ENCODE measurements around the gene ACOXL. TPM values are rescaled to one million over a fixed set of nuclear protein-coding genes. Genes with fewer than 3 reads are reported as not detected.

Gene ACOXL
- total and polyA plus RNA-seq, 10 of the 15 experiments (the other 5 are each of a cell fraction or from before 2014, with no cell fraction given): 0.05 to 1.3 (median 0.71) TPM

DNA sequence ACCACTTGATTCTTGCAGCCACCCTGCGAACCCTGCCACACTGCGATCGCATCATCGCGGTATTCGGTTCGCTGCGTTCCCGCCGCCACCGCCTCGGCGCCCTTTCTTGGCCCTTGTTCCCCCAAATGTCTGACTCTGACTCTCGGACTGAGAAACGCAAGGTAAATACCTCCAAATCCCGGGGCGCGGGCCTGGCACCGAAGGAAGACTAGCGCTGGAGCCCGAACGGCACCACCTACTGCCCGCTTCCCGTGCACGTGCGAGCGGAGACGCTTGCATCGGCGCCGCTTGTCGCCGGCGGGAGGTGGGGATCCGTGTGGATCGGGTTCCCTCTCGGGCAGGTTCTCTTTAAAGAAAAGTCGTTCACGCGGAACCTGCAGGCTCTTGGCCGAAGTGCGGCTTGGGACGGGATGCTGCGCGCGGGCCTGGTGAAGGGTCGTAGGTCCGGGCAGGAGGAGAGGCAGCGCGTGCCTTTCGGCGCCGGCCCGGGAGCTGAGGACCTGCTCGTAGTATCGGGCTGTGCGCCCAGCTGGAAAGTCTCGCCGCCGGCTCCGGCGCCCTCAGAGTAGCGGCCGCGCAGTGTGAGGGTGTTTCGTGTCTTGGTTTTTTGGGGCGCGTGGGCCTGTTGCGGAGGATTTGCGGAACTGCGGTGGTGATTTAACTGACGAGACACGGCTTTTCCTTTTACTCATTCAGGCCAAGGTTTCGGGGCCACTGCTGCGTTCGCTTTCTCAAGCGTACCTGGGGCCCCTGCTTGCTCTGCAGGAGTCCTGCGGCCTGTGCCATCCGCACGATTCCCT is 388.9 kb downstream of the ACOXL start (continued):
- TF ChIP-seq LARP7 (IDR thresholded peaks at IDR 0.05) (0 out of 2 replicates have a peak, but pooled peaks have one; percentile 60), STAT1 (conservative IDR thresholded peaks at IDR 0.05) (no peak), ZNF384 (IDR thresholded peaks at IDR 0.05; ENCODE audit: borderline replicate concordance, low read depth, low read length) (no peak), YBX1 (IDR thresholded peaks at IDR 0.05) (no peak), RB1 (IDR thresholded peaks at IDR 0.05; ENCODE audit: borderline replicate concordance) (peak; percentile 17; the same call in 1 of the 2 replicates), GATAD2B (conservative IDR thresholded peaks at IDR 0.05; ENCODE audit: low read depth) (no peak), MXI1 (IDR thresholded peaks at IDR 0.05; ENCODE audit: low read depth, low read length) (no peak), TBL1XR1 (IDR thresholded peaks at IDR 0.05; ENCODE audit: low read depth, low read length) (no peak)
- TF ChIP-seq, protein P1, sequence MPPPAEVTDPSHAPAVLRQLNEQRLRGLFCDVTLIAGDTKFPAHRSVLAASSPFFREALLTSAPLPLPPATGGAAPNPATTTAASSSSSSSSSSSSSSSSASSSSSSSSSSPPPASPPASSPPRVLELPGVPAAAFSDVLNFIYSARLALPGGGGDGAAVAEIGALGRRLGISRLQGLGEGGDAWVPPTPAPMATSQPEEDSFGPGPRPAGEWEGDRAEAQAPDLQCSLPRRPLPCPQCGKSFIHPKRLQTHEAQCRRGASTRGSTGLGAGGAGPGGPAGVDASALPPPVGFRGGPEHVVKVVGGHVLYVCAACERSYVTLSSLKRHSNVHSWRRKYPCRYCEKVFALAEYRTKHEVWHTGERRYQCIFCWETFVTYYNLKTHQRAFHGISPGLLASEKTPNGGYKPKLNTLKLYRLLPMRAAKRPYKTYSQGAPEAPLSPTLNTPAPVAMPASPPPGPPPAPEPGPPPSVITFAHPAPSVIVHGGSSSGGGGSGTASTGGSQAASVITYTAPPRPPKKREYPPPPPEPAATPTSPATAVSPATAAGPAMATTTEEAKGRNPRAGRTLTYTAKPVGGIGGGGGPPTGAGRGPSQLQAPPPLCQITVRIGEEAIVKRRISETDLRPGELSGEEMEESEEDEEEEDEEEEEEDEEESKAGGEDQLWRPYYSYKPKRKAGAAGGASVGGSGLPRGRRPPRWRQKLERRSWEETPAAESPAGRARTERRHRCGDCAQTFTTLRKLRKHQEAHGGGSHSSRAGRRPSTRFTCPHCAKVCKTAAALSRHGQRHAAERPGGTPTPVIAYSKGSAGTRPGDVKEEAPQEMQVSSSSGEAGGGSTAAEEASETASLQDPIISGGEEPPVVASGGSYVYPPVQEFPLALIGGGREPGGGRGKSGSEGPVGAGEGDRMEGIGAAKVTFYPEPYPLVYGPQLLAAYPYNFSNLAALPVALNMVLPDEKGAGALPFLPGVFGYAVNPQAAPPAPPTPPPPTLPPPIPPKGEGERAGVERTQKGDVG (CRISPR knock-in tag; IDR thresholded peaks at IDR 0.05): no peak
- TF ChIP-seq, protein P2, sequence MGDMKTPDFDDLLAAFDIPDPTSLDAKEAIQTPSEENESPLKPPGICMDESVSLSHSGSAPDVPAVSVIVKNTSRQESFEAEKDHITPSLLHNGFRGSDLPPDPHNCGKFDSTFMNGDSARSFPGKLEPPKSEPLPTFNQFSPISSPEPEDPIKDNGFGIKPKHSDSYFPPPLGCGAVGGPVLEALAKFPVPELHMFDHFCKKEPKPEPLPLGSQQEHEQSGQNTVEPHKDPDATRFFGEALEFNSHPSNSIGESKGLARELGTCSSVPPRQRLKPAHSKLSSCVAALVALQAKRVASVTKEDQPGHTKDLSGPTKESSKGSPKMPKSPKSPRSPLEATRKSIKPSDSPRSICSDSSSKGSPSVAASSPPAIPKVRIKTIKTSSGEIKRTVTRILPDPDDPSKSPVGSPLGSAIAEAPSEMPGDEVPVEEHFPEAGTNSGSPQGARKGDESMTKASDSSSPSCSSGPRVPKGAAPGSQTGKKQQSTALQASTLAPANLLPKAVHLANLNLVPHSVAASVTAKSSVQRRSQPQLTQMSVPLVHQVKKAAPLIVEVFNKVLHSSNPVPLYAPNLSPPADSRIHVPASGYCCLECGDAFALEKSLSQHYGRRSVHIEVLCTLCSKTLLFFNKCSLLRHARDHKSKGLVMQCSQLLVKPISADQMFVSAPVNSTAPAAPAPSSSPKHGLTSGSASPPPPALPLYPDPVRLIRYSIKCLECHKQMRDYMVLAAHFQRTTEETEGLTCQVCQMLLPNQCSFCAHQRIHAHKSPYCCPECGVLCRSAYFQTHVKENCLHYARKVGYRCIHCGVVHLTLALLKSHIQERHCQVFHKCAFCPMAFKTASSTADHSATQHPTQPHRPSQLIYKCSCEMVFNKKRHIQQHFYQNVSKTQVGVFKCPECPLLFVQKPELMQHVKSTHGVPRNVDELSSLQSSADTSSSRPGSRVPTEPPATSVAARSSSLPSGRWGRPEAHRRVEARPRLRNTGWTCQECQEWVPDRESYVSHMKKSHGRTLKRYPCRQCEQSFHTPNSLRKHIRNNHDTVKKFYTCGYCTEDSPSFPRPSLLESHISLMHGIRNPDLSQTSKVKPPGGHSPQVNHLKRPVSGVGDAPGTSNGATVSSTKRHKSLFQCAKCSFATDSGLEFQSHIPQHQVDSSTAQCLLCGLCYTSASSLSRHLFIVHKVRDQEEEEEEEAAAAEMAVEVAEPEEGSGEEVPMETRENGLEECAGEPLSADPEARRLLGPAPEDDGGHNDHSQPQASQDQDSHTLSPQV (IDR thresholded peaks at IDR 0.05): no peak
- TF ChIP-seq, protein P3, sequence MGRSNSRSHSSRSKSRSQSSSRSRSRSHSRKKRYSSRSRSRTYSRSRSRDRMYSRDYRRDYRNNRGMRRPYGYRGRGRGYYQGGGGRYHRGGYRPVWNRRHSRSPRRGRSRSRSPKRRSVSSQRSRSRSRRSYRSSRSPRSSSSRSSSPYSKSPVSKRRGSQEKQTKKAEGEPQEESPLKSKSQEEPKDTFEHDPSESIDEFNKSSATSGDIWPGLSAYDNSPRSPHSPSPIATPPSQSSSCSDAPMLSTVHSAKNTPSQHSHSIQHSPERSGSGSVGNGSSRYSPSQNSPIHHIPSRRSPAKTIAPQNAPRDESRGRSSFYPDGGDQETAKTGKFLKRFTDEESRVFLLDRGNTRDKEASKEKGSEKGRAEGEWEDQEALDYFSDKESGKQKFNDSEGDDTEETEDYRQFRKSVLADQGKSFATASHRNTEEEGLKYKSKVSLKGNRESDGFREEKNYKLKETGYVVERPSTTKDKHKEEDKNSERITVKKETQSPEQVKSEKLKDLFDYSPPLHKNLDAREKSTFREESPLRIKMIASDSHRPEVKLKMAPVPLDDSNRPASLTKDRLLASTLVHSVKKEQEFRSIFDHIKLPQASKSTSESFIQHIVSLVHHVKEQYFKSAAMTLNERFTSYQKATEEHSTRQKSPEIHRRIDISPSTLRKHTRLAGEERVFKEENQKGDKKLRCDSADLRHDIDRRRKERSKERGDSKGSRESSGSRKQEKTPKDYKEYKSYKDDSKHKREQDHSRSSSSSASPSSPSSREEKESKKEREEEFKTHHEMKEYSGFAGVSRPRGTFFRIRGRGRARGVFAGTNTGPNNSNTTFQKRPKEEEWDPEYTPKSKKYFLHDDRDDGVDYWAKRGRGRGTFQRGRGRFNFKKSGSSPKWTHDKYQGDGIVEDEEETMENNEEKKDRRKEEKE (IDR thresholded peaks at IDR 0.05): no peak
- TF ChIP-seq, protein P4, sequence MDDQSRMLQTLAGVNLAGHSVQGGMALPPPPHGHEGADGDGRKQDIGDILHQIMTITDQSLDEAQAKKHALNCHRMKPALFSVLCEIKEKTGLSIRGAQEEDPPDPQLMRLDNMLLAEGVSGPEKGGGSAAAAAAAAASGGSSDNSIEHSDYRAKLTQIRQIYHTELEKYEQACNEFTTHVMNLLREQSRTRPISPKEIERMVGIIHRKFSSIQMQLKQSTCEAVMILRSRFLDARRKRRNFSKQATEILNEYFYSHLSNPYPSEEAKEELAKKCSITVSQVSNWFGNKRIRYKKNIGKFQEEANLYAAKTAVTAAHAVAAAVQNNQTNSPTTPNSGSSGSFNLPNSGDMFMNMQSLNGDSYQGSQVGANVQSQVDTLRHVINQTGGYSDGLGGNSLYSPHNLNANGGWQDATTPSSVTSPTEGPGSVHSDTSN (IDR thresholded peaks at IDR 0.05; ENCODE audit: insufficient replicate concordance, low read depth, low read length): no peak

Data from GM12878 (cell line).